OCI-LY1 (cell line): ENCODE measurements around the gene BTRC.

ENCODE experiments used
- H2AFZ ChIP-seq: fragments of 200-600 bp; sonication (generic), shearing (Covaris generic); 2 replicates; pipeline ENCODE4 v1.6.0; 2014; ENCODE audit warnings: antibody characterized with exemption, mild to moderate bottlenecking, low read length
- H3F3A ChIP-seq: fragments of 200-600 bp; sonication (generic), shearing (Covaris generic); 2 replicates; pipeline ENCODE4 v1.6.0; 2014; ENCODE audit warnings: mild to moderate bottlenecking, antibody characterized with exemption, low read length, moderate library complexity; ENCODE audit not compliant: insufficient read depth
- H3K27ac ChIP-seq: fragments of 200-600 bp; sonication (generic); 2 replicates; pipeline ENCODE4 v1.5.1; 2014; ENCODE audit warnings: low read length, mixed run types, mild to moderate bottlenecking, low read depth; ENCODE audit not compliant: poor library complexity, severe bottlenecking
- H3K27me3 ChIP-seq: fragments of 200-600 bp; sonication (generic); 2 replicates; pipeline ENCODE4 v1.6.0; 2014; ENCODE audit warnings: antibody characterized with exemption, mild to moderate bottlenecking, low read length, moderate library complexity; ENCODE audit not compliant: insufficient read depth
- H3K36me3 ChIP-seq: fragments of 200-600 bp; sonication (generic); 2 replicates; pipeline ENCODE4 v1.6.1; 2014; ENCODE audit warnings: mild to moderate bottlenecking, antibody characterized with exemption, low read length, moderate library complexity, mixed read lengths; ENCODE audit not compliant: insufficient read depth
- H3K4me1 ChIP-seq: fragments of 200-600 bp; sonication (generic); 2 replicates; pipeline ENCODE4 v1.5.1; 2014; ENCODE audit warnings: mild to moderate bottlenecking, low read length, moderate library complexity; ENCODE audit not compliant: insufficient read depth, severe bottlenecking
- H3K4me2 ChIP-seq: fragments of 200-600 bp; sonication (generic), shearing (Covaris generic); 2 replicates; pipeline ENCODE4 v1.6.1; 2014; ENCODE audit warnings: low read length
- H3K4me3 ChIP-seq: fragments of 200-600 bp; sonication (generic); 2 replicates; pipeline ENCODE4 v1.5.1; 2014; ENCODE audit warnings: low read length, low read depth, mild to moderate bottlenecking, mixed read lengths; ENCODE audit not compliant: poor library complexity, severe bottlenecking
- H3K79me2 ChIP-seq: fragments of 200-600 bp; shearing (Covaris generic); 2 replicates; pipeline ENCODE4 v1.6.1; 2016; ENCODE audit warnings: mixed run types, low read length, mixed read lengths; ENCODE audit not compliant: insufficient read depth
- H3K9ac ChIP-seq: fragments of 200-600 bp; sonication (generic), shearing (Covaris generic); 2 replicates; pipeline ENCODE4 v1.6.1; 2014; ENCODE audit warnings: mild to moderate bottlenecking, low read length, mixed read lengths
- H3K9me2 ChIP-seq: fragments of 200-600 bp; sonication (generic), shearing (Covaris generic); 2 replicates; pipeline ENCODE4 v1.6.1; 2014; ENCODE audit warnings: low read depth, mild to moderate bottlenecking, low read length, mixed read lengths
- H3K9me3 ChIP-seq: fragments of 200-600 bp; shearing (Covaris generic); 2 replicates; pipeline ENCODE4 v1.6.1; 2014; ENCODE audit warnings: low read length, mixed read lengths
- H4K20me1 ChIP-seq: fragments of 200-600 bp; sonication (generic), shearing (Covaris generic); 2 replicates; pipeline ENCODE4 v1.6.0; 2016; ENCODE audit warnings: mild to moderate bottlenecking, low read length; ENCODE audit not compliant: insufficient read depth
- CTCF ChIP-seq: fragments of 200-600 bp; sonication (generic), shearing (Covaris generic); IDR thresholded peaks from 2 replicates; pipeline ENCODE4 v1.5.1; 2017; ENCODE audit warnings: mild to moderate bottlenecking, antibody characterized with exemption, low read length, moderate library complexity, mixed read lengths
- EZH2 ChIP-seq: fragments of 200-600 bp; sonication (generic), shearing (Covaris generic); IDR thresholded peaks from 2 replicates; pipeline ENCODE4 v1.8.0; 2017; ENCODE audit warnings: borderline replicate concordance, mixed run types, mild to moderate bottlenecking, antibody characterized with exemption, low read length, moderate library complexity, mixed read lengths

BTRC gene

GRCh38 chr10:101481256-101481655 lies 127.3 kb downstream of the BTRC start:
- no peaks in the 10 kb centered on the region for H3F3A ChIP-seq
- TF ChIP-seq CTCF (no peak), EZH2 (no peak)
- no peak overlapping the region for H3K9ac ChIP-seq
- no peaks in the 10 kb centered on the region for H3K9me2 ChIP-seq
- no peak overlapping the region for H3K4me2 ChIP-seq
- no peaks in the 10 kb centered on the region for H3K4me1 ChIP-seq
- no peaks in the 10 kb centered on the region for H3K9me3 ChIP-seq
- H3K4me3 ChIP-seq: no peak overlapping the region
- H2AFZ ChIP-seq: no peak overlapping the region
- H3K27ac ChIP-seq: no peak overlapping the region
- H4K20me1 ChIP-seq: no peaks in the 10 kb centered on the region
- no peaks in the 10 kb centered on the region for H3K36me3 ChIP-seq
- no peaks in the 10 kb centered on the region for H3K79me2 ChIP-seq
- H3K27me3 ChIP-seq: no peaks in the 10 kb centered on the region

DNA sequence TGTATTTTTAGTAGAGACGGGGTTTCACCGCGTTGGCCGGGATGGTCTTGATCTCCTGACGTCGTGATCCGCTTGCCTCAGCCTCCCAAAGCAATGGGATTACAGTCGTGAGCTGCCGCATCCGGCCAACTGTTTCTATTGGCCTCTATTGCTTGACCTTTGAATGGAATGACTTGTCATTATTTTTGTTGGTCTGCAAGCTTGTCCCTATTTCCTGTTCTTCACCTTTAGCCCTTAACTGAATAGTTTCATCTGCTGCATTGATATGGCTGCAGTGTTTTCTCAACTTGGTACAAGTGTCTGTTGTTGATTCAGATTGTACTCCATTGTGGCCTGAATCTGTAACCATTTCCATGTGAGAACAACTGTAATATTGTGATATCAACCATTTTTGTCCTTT lies 128.6 kb downstream of the BTRC start:
- Histone ChIP-seq H4K20me1 (no peaks in the 10 kb centered on the region), H3K4me1 (no peaks in the 10 kb centered on the region), H3K9me3 (no peaks in the 10 kb centered on the region), H3F3A (no peaks in the 10 kb centered on the region), H3K36me3 (no peaks in the 10 kb centered on the region), H3K27ac (no peak overlapping the region), H3K9me2 (no peaks in the 10 kb centered on the region), H3K4me3 (no peak overlapping the region), H2AFZ (no peak overlapping the region), H3K9ac (no peak overlapping the region), H3K4me2 (no peak overlapping the region), H3K27me3 (no peaks in the 10 kb centered on the region), H3K79me2 (no peaks in the 10 kb centered on the region)
- no peak for TF ChIP-seq CTCF
- no peak for TF ChIP-seq EZH2

DNA sequence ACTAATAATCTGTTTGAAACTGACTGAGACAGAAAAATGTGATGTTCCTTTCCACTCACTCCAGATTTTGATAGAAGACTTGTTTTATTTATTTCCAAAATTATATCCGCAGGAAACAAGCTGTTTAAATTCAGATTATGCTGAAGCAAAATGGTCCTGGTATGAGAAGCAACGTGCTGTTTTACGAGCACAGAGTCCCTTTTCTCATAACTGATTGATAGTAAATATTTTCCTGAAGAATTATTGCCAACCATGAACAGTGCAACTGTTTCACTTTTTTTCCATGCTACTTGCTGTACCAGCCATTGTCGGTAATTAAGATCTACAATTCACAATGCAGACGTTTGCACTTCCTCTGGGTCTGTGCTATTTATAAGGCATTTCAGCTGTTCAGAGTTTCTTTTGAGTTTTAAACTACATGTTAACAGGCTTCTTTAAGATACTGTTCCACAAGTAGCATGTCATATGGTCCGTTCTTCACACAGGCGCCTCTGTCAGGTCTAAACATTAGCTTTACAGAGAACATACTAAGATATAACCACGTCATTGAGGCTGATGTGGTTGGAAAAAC lies 130.3 kb downstream of the BTRC start:
- no peak for TF ChIP-seq CTCF
- H3K9ac ChIP-seq: no peak overlapping the region
- no peaks in the 10 kb centered on the region for H3F3A ChIP-seq
- no peaks in the 10 kb centered on the region for H3K79me2 ChIP-seq
- no peak overlapping the region for H2AFZ ChIP-seq
- H3K9me3 ChIP-seq: no peaks in the 10 kb centered on the region
- H3K27me3 ChIP-seq: no peaks in the 10 kb centered on the region
- no peaks in the 10 kb centered on the region for H3K9me2 ChIP-seq
- no peaks in the 10 kb centered on the region for H3K36me3 ChIP-seq
- H3K4me3 ChIP-seq: no peak overlapping the region
- H4K20me1 ChIP-seq: no peaks in the 10 kb centered on the region
- no peak overlapping the region for H3K4me2 ChIP-seq
- H3K27ac ChIP-seq: no peak overlapping the region
- H3K4me1 ChIP-seq: no peaks in the 10 kb centered on the region
